Sigmoid colon (tissue), 7 donors: ENCODE data around the gene ASB18. TPM values are rescaled to one million over a fixed set of nuclear protein-coding genes. Genes with fewer than 3 reads are reported as not detected.

ENCODE experiments used
- DNase-seq: peaks from one replicate; pipeline ENCODE4 v3.0.0-alpha.2; 2019
- H3K27ac ChIP-seq, 4 donors: fragments of 200-600 bp; sonication (generic); one replicate each; pipeline ENCODE4 v1.5.1; 2016 to 2019; ENCODE audit warnings: mild to moderate bottlenecking in 1 of 4
- H3K27me3 ChIP-seq, 3 donors: fragments of 200-600 bp; sonication (generic); one replicate each; pipeline ENCODE4 v1.5.1; 2019; ENCODE audit warnings: mild to moderate bottlenecking in 1 of 3
- H3K36me3 ChIP-seq, 4 donors: fragments of 200-600 bp; sonication (generic); one replicate each; pipeline ENCODE4 v1.5.1; 2016 to 2019
- H3K4me1 ChIP-seq, 4 donors: fragments of 200-600 bp; sonication (generic); one replicate each; pipeline ENCODE4 v1.5.1; 2017 to 2019
- H3K4me3 ChIP-seq, 4 donors: fragments of 200-600 bp; sonication (generic); one replicate each; pipeline ENCODE4 v1.5.1; 2017 to 2019; ENCODE audit warnings: mild to moderate bottlenecking in 2 of 4, moderate library complexity in 1 of 4
- H3K9me3 ChIP-seq, 4 donors: fragments of 200-600 bp in 3 of 4; sonication (generic) in 3 of 4; one replicate each; pipeline versions ENCODE4 v1.5.1 to v1.6.1; 2013 to 2019
- EP300 ChIP-seq, 4 donors: sonication (generic); formaldehyde crosslinking; IDR thresholded peaks; one replicate each; pipeline ENCODE4 v1.6.1; 2017; ENCODE audit warnings: antibody characterized with exemption in 4 of 4
- POLR2A ChIP-seq, 2 donors: fragments of 450-650 bp; IDR thresholded peaks; one replicate each; pipeline ENCODE4 v1.6.1; 2016; ENCODE audit warnings: antibody characterized with exemption in 2 of 2, mild to moderate bottlenecking in 2 of 2, moderate library complexity in 2 of 2
- POLR2AphosphoS5 ChIP-seq, 4 donors: sonication (generic); formaldehyde crosslinking; IDR thresholded peaks; one replicate each; pipeline ENCODE4 v1.6.1; 2017; ENCODE audit warnings: antibody characterized with exemption in 4 of 4
- WGBS, 2 donors: extraction: QIAGEN DNeasy Blood & Tissue Kit; methylation state at CpG; one replicate each; pipeline ENCODE4 v1.1.7; 2013; 5-methylcytosine and 5-hydroxymethylcytosine counted together
- intact Hi-C: fragments of 100-400 bp; cut with DNase I; formaldehyde crosslinking; loops from one replicate; pipeline ENCODE4 v1.15.1; 2023
- polyA plus RNA-seq, 3 donors: library from polyadenylated mRNA; stranded (reverse); fragments of 200-250 nt; gene quantifications; one replicate each; pipeline ENCODE4 v1.2.3, GENCODE V29; 2013
- total RNA-seq, 4 donors: library from RNA; depleted of rRNA; stranded (reverse); fragments of >200 nt; gene quantifications; one replicate each; pipeline ENCODE4 v1.1.0, GENCODE V29; 2016
- TF ChIP-seq, protein P1 (sequence below), 4 experiments: fragments of 450-650 bp in 3 of 4; fragments of 200-600 bp in 1 of 4; IDR thresholded peaks; one replicate each; pipeline ENCODE4 v1.5.1; 2016 to 2019; ENCODE audit warnings: antibody characterized with exemption in 4 of 4, mild to moderate bottlenecking in 3 of 4, moderate library complexity in 2 of 4
- donor health status: healthy with polysubstance abuse.
- donor health status: Bipolar disorder and iron deficiency.
- donor health status: healthy.

ASB18 gene
- total and polyA plus RNA-seq, 7 donors, result not detected

GRCh38 chr2:236184701-236185100 lies 79.5 kb downstream of the ASB18 start:
- TF ChIP-seq, protein P1, sequence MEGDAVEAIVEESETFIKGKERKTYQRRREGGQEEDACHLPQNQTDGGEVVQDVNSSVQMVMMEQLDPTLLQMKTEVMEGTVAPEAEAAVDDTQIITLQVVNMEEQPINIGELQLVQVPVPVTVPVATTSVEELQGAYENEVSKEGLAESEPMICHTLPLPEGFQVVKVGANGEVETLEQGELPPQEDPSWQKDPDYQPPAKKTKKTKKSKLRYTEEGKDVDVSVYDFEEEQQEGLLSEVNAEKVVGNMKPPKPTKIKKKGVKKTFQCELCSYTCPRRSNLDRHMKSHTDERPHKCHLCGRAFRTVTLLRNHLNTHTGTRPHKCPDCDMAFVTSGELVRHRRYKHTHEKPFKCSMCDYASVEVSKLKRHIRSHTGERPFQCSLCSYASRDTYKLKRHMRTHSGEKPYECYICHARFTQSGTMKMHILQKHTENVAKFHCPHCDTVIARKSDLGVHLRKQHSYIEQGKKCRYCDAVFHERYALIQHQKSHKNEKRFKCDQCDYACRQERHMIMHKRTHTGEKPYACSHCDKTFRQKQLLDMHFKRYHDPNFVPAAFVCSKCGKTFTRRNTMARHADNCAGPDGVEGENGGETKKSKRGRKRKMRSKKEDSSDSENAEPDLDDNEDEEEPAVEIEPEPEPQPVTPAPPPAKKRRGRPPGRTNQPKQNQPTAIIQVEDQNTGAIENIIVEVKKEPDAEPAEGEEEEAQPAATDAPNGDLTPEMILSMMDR (IDR thresholded peaks at IDR 0.05), result no peak
- TF ChIP-seq POLR2AphosphoS5 (IDR thresholded peaks at IDR 0.05), result no peak
- no peak for TF ChIP-seq POLR2A (IDR thresholded peaks at IDR 0.05)
- TF ChIP-seq EP300 (IDR thresholded peaks at IDR 0.05), result no peak
- Histone ChIP-seq H3K9me3 (no peaks in the 10 kb centered on the region), H3K27ac (no peak overlapping the region), H3K36me3 (no peaks in the 10 kb centered on the region), H3K27me3 (peaks cover 14 to 39% (median 22%) of the 10 kb centered on the region in 3 donors), H3K4me1 (peaks cover 0 to 3% (median 1%) of the 10 kb centered on the region in 4 donors), H3K4me3 (no peak overlapping the region)
- WGBS, 2 donors, result 93 to 95% methylated on average over 4 of the region's 4 CpGs
- intact Hi-C loops, result no loop called here
- DNase-seq, result peak; percentile 15

GRCh38 chr2:236180831-236181453 lies 83.3 kb downstream of the ASB18 start:
- Histone ChIP-seq H3K36me3 (no peaks in the 10 kb centered on the region), H3K27me3 (peaks cover 41 to 77% (median 55%) of the 10 kb centered on the region in 3 donors), H3K9me3 (no peaks in the 10 kb centered on the region), H3K4me1 (peaks cover 0 to 26% (median 21%) of the 10 kb centered on the region in 4 donors), H3K27ac (no peak overlapping the region), H3K4me3 (no peak overlapping the region)
- 13 to 17% methylated on average over 9 of the region's 9 CpGs for WGBS, 2 donors
- TF ChIP-seq POLR2A (IDR thresholded peaks at IDR 0.05), result no peak
- TF ChIP-seq, protein P1 (IDR thresholded peaks at IDR 0.05), result peak; percentile 13 to 65 (median 56)
- intact Hi-C loops, result loop anchor here (1.0 kb wide), 1 partner anchor 415 kb away; no protein-coding TSS in a partner anchor
- DNase-seq, result peak; percentile 66

GRCh38 chr2:236180076-236180816 lies 84.0 kb downstream of the ASB18 start:
- Histone ChIP-seq H3K27me3 (peaks cover 41 to 81% (median 62%) of the 10 kb centered on the region in 3 donors), H3K4me1 (peaks cover 0 to 26% (median 21%) of the 10 kb centered on the region in 4 donors), H3K27ac (no peak overlapping the region), H3K4me3 (no peak overlapping the region), H3K36me3 (no peaks in the 10 kb centered on the region), H3K9me3 (no peaks in the 10 kb centered on the region)
- TF ChIP-seq EP300 (IDR thresholded peaks at IDR 0.05), result no peak
- TF ChIP-seq, protein P1 (IDR thresholded peaks at IDR 0.05), result no peak
- no peak for TF ChIP-seq POLR2A (IDR thresholded peaks at IDR 0.05)
- peak in 1 of 4 donors; percentile 49 for TF ChIP-seq POLR2AphosphoS5 (IDR thresholded peaks at IDR 0.05)
- DNase-seq, result no peak
- WGBS, 2 donors, result 19 to 25% methylated on average over 12 of the region's 12 CpGs
- intact Hi-C loops, result no loop called here

- H3K4me3 ChIP-seq, result no peak overlapping the region
Measured at GRCh38 chr2:236179236-236180075, 84.8 kb downstream of the ASB18 start.

More at GRCh38 chr2:236179236-236180075, 84.8 kb downstream of the ASB18 start:
- no peaks in the 10 kb centered on the region for H3K36me3 ChIP-seq
- peaks cover 41 to 82% (median 68%) of the 10 kb centered on the region in 3 donors for H3K27me3 ChIP-seq
- 8 to 10% methylated on average over 59 of the region's 59 CpGs for WGBS, 2 donors
- H3K4me1 ChIP-seq, result peaks cover 0 to 26% (median 21%) of the 10 kb centered on the region in 4 donors
- intact Hi-C loops, result no loop called here
- TF ChIP-seq POLR2AphosphoS5 (IDR thresholded peaks at IDR 0.05), result peak in 1 of 4 donors; percentile 24
- TF ChIP-seq, protein P1 (IDR thresholded peaks at IDR 0.05), result no peak
- no peak overlapping the region for H3K27ac ChIP-seq
- H3K9me3 ChIP-seq, result no peaks in the 10 kb centered on the region
- peak; percentile 46 for DNase-seq
